ENCODE results near the gene SEC61B. TPM values are rescaled to one million over a fixed set of nuclear protein-coding genes. Genes with fewer than 3 reads are reported as not detected.

The SEC61B gene
- total RNA-seq: 100 to 1,000 TPM; 176 to 255 TPM

GRCh38 chr9:99221621-99222415 is at the start of gene SEC61B, which contains the start of gene ALG2:
Gene SEC61B (plus strand): TSS chr9:99222282. CDS start chr9:99222364, 82 bp downstream.
Gene ALG2 (minus strand): TSS chr9:99221942. CDS start chr9:99221894, 48 bp downstream.
- Mint-ChIP-seq H3K4me1 (ENCODE audit: low read depth in 2 of 2) (peaks cover 55 to 62% of the 10 kb centered on the region in 2 donors), H3K4me3 (peak within 1 kb of the TSS; percentile 100), H3K9me3 (no peaks in the 10 kb centered on the region), H3K36me3 (peaks cover 64% of the 10 kb centered on the region), H3K27me3 (no peaks in the 10 kb centered on the region), H3K27ac (peak within 1 kb of the TSS; percentile 99 to 100)
- ATAC-seq (peak; percentile 96 to 97), DNase-seq (ENCODE audit: low spot score) (peak; percentile 96)

GRCh38 chr9:99173570-99174504 is 48.2 kb upstream of the SEC61B start:
- Mint-ChIP-seq H3K27me3 (peaks cover 0 to 2% of the 10 kb centered on the region in 2 donors), H3K27ac (peak overlapping the region; percentile 13 to 15), H3K9me3 (no peaks in the 10 kb centered on the region), H3K4me3 (peak overlapping the region; percentile 45), H3K36me3 (no peaks in the 10 kb centered on the region), H3K4me1 (ENCODE audit: low read depth in 2 of 2) (peaks cover 38 to 52% of the 10 kb centered on the region in 2 donors)
- DNase-seq (ENCODE audit: low spot score): peak; percentile 25
- ATAC-seq: peak; percentile 70 to 75

DNA sequence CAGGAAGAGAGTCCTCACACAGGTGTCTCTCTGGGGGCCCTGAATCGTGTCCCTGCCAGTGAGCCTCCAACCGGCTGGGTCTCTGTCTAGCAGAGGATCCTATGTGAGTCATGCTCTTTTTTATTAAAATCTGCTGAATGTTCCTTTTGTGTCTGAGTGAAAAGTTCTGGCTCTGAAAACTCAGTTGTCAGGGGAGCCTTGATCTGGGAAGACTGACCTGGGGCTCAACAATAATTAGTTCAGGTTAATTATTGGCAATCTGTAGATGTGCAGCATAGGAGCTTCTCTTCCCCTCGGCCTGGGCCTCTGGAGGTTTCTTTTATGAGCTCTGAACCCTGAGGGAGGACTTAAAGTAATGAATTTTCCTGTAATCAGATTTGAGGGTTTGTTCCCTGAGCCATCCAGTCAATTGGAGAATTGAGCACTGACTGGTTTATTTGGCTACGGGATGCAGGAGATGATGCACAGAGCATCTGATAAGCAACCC is 45.5 kb upstream of the SEC61B start:
- Mint-ChIP-seq H3K27me3 (peaks cover 0 to 2% of the 10 kb centered on the region in 2 donors), H3K27ac (peak overlapping the region; percentile 45 to 94), H3K36me3 (peaks cover 4% of the 10 kb centered on the region), H3K9me3 (no peaks in the 10 kb centered on the region), H3K4me1 (ENCODE audit: low read depth in 2 of 2) (peaks cover 57 to 74% of the 10 kb centered on the region in 2 donors), H3K4me3 (peak overlapping the region; percentile 9)
- no peak for DNase-seq (ENCODE audit: low spot score)
- ATAC-seq: no peak

DNA sequence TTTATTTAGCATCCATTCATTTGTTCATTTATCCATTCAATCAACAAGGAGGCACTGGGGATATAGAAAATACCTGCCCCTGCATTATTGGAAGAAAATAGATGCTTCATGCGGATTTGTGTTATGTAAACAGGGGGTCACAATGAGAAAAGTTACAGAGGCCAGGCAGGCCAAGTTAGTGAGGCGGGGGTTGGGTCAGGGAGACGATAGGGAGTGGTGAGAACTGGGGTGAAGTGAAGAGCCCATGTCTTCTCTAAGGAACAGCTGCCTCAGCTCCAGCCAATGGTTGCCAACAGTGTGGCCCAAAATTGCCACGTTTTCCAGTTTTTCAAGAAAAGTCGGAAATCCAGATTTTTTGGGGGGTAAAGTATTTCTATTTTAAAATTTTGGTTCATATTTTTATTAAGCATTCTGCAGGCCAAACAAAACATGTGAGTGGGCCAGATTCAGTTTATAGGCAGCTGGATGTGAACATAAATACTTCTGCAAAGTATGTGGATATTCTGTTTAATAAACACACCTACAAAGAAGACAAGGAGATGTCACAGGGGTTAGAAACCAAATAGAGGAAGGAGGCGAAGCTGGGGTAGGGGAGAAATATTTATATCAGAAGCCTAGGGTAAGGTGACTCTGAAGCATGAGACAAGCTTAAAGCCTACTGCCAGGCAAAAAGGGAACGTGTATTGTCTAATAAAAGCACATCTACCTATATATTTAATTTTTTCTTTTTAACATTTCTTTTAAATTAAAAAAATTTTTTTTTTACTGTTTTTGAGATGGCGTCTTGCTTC is 44.3 kb upstream of the SEC61B start:
- Mint-ChIP-seq H3K9me3 (no peaks in the 10 kb centered on the region), H3K27ac (peak overlapping the region; percentile 11 to 94), H3K36me3 (peaks cover 7% of the 10 kb centered on the region), H3K4me3 (no peak overlapping the region), H3K4me1 (ENCODE audit: low read depth in 2 of 2) (peaks cover 67 to 81% of the 10 kb centered on the region in 2 donors), H3K27me3 (peaks cover 0 to 2% of the 10 kb centered on the region in 2 donors)
- ATAC-seq (no peak), DNase-seq (ENCODE audit: low spot score) (no peak)

DNA sequence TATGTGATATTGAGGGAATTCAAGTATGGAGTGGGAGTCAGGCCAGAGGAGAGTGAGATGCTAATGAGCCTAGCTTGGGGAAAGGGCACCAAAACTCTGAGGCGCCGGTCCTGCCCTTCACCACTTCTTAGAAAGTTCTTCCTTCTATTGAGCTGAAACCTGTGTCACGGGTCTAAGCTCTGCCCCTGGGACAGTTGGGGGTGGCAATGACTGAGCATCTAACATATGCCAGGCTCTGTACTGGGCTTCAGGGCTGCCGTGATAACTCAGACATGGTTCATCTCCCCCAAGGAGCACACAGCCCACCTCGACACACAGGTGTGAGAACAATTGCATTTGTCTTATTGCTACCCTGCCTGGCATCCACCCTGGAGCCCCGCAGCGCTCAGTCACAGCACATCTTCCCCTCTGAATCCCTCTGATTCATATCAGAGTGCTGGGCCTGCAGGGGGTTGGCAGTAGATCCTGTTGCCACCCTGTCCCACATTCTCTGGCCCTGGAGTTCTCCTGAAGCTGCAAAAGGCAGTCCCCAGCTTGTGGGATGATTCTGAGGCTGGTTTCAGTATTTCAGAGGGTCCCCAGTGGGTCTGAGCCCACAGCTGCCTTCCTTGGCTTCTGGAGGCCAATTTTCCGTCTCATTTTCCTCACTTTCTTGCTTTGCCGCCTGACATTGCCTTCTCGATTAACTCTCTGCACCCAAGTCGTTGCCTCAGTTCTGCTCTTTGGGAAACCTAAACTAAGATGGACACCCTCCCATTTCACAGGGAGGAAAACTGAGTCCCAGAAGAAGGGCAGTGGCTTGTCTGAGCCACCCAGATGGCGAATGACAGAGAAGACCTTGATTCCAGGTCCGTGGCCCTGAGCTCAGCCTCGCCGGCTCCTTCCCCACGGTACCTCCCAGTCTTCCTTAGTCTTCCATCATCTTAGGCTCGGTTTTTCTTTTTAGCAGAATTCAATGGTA is 42.9 kb upstream of the SEC61B start:
- H3K36me3 Mint-ChIP-seq: peaks cover 8% of the 10 kb centered on the region
- no peak for DNase-seq (ENCODE audit: low spot score)
- H3K4me3 Mint-ChIP-seq: peak overlapping the region; percentile 74
- no peaks in the 10 kb centered on the region for H3K9me3 Mint-ChIP-seq
- H3K27ac Mint-ChIP-seq: peak overlapping the region; percentile 94 to 95
- peaks cover 69 to 85% of the 10 kb centered on the region in 2 donors for H3K4me1 Mint-ChIP-seq (ENCODE audit: low read depth in 2 of 2)
- ATAC-seq: no peak
- H3K27me3 Mint-ChIP-seq: no peaks in the 10 kb centered on the region

DNA sequence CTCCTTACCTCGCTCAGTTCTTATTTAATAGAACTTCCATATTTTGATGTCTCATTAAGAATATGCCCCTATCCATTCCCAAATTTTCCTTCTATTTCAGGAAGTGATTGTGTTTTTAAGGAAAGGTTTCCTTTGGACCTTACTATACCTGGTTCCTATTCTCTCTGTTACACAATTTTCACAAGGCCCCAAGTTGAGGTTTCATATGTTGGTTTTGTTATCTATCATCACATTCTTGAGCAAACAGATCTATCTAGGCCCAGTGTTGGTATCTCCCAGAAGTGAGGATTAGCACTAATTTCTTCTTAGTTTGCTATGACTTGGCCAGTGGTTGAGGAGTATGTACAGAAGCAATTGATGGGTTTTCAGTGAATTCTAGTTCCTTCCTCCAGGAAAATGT is 41.9 kb upstream of the SEC61B start:
- peak; percentile 55 for DNase-seq (ENCODE audit: low spot score)
- Mint-ChIP-seq H3K4me3 (peak overlapping the region; percentile 74), H3K27ac (peak overlapping the region; percentile 94 to 95), H3K9me3 (no peaks in the 10 kb centered on the region), H3K27me3 (no peaks in the 10 kb centered on the region), H3K4me1 (ENCODE audit: low read depth in 2 of 2) (peaks cover 74 to 87% of the 10 kb centered on the region in 2 donors), H3K36me3 (peaks cover 8% of the 10 kb centered on the region)
- peak; percentile 75 to 76 for ATAC-seq

DNA sequence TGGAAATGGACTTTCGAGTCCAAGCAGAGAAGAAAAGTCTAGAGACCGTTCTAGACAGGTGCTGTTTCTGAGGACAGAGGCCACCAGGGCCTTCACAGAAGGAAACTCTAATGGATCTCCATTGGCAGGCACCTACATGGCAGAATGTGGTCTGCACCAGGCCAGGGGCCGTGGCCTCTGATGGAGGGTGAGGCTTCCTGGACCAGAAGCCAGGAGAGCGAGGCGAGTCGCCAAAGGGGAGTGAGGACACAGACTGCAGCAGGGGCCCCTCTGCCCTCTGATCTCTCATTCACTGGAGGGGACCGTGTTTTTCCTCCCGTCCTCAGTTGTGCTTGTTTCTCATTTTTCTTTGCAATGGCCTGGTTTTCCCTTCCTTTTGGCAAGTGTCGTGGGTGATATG is 41.4 kb upstream of the SEC61B start:
- H3K4me1 Mint-ChIP-seq (ENCODE audit: low read depth in 2 of 2): peaks cover 79 to 84% of the 10 kb centered on the region in 2 donors
- peak overlapping the region; percentile 94 to 95 for H3K27ac Mint-ChIP-seq
- peaks cover 8% of the 10 kb centered on the region for H3K36me3 Mint-ChIP-seq
- peak; percentile 32 for DNase-seq (ENCODE audit: low spot score)
- no peaks in the 10 kb centered on the region for H3K27me3 Mint-ChIP-seq
- no peaks in the 10 kb centered on the region for H3K9me3 Mint-ChIP-seq
- ATAC-seq: peak; percentile 6 to 17
- H3K4me3 Mint-ChIP-seq: peak overlapping the region; percentile 74

- peak overlapping the region; percentile 74 for H3K4me3 Mint-ChIP-seq
- ATAC-seq (no peak), DNase-seq (ENCODE audit: low spot score) (no peak)
- H3K4me1 Mint-ChIP-seq (ENCODE audit: low read depth in 2 of 2): peaks cover 81 to 87% of the 10 kb centered on the region in 2 donors
- no peaks in the 10 kb centered on the region for H3K9me3 Mint-ChIP-seq
- H3K27ac Mint-ChIP-seq: peak overlapping the region; percentile 94 to 95
- peaks cover 8% of the 10 kb centered on the region for H3K36me3 Mint-ChIP-seq
- no peaks in the 10 kb centered on the region for H3K27me3 Mint-ChIP-seq
Measured at GRCh38 chr9:99181206-99181605, 40.9 kb upstream of the SEC61B start.

DNA sequence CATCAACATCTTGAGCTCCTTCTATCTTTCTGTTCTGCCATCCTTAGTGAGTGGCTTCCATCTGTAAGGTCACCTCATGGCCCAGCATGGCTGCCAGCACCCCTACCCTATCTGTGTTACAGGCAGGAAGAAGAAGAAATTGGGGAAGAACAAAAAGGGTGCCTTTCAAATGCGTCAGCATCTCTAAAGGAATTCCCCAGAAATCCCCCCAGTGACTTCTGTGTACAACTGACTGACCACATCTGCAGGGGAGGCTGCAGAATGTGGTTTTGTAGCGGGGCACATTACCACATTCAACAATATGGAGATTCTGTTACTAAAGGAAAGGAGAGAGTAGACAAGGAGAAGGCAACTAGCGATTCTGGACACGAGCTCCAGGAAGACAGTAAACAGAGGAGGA is 40.5 kb upstream of the SEC61B start:
- H3K4me3 Mint-ChIP-seq: peak overlapping the region; percentile 74
- peaks cover 8% of the 10 kb centered on the region for H3K36me3 Mint-ChIP-seq
- no peaks in the 10 kb centered on the region for H3K27me3 Mint-ChIP-seq
- no peaks in the 10 kb centered on the region for H3K9me3 Mint-ChIP-seq
- ATAC-seq (peak; percentile 67 to 82), DNase-seq (ENCODE audit: low spot score) (peak; percentile 91)
- peak overlapping the region; percentile 94 to 95 for H3K27ac Mint-ChIP-seq
- H3K4me1 Mint-ChIP-seq (ENCODE audit: low read depth in 2 of 2): peaks cover 78 to 87% of the 10 kb centered on the region in 2 donors

DNA sequence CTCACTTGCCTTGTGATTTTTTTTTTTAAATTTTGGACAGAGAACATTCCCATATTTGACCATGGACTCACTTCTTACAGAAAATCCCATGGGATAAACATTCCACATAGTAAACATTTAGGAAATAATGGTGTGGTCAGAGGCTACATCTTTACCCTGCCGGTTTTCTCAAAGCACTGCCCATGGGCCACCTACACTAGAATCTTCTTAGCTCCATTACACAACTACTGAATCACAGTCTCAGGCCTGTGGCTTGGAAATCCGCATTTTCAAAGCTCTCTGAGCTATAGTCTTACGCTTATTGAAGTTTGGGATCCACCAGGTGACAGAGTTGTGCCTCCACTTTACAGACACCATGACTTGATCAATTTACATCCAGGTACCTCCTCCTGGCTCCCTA is 39.7 kb upstream of the SEC61B start:
- peaks cover 77 to 88% of the 10 kb centered on the region in 2 donors for H3K4me1 Mint-ChIP-seq (ENCODE audit: low read depth in 2 of 2)
- H3K27ac Mint-ChIP-seq: peak overlapping the region; percentile 94 to 95
- ATAC-seq (no peak), DNase-seq (ENCODE audit: low spot score) (no peak)
- H3K9me3 Mint-ChIP-seq: no peaks in the 10 kb centered on the region
- H3K27me3 Mint-ChIP-seq: no peaks in the 10 kb centered on the region
- peak overlapping the region; percentile 74 for H3K4me3 Mint-ChIP-seq
- peaks cover 8% of the 10 kb centered on the region for H3K36me3 Mint-ChIP-seq

DNA sequence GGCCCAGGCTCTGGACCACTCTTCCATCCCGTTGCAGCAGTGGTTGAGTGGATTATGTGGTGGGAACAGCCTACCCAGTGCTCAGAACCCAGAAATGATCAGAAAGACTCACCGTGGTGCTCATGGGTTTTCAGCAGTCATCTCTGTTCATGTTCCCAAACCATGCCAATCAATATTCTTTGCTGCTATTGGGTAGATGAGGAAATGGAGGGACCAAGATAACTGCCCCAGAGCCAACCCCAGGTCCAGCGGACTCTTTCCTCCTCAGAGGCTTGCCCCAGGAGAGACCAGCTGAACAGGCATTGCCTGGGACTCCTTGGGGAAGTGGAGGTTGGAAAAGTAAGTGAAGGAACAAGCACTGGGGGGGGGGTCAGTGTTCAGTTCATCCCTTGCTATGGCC is 38.5 kb upstream of the SEC61B start:
- Mint-ChIP-seq H3K4me1 (ENCODE audit: low read depth in 2 of 2) (peaks cover 75 to 83% of the 10 kb centered on the region in 2 donors), H3K9me3 (no peaks in the 10 kb centered on the region), H3K36me3 (peaks cover 8% of the 10 kb centered on the region), H3K27me3 (peaks cover 5 to 6% of the 10 kb centered on the region in 2 donors), H3K27ac (peak overlapping the region; percentile 94 to 95), H3K4me3 (peak overlapping the region; percentile 74)
- no peak for DNase-seq (ENCODE audit: low spot score)
- no peak for ATAC-seq

DNA sequence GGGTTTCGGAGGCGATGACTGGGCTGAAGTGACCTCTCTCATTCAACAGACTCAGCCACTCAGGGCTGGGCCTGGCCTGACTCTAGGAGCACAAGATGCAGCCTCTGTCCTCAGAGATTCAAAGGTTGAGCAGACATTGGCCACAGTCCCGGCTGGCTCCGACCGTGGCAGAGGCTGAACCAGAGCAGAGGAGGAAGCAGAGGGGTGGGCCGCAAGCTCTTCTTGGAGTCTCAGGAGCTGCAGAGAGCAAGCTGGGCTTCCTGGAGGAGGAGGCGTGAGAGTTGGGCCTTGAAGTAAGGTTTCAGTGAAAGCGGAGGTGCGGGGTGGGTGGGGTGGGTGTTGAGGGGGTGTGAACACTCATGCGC is 38.0 kb upstream of the SEC61B start:
- ATAC-seq (no peak), DNase-seq (ENCODE audit: low spot score) (no peak)
- Mint-ChIP-seq H3K27me3 (peaks cover 7 to 8% of the 10 kb centered on the region in 2 donors), H3K4me3 (peak overlapping the region; percentile 74), H3K27ac (peak overlapping the region; percentile 94 to 95), H3K4me1 (ENCODE audit: low read depth in 2 of 2) (peaks cover 71 to 80% of the 10 kb centered on the region in 2 donors), H3K36me3 (peaks cover 8% of the 10 kb centered on the region), H3K9me3 (no peaks in the 10 kb centered on the region)

Data from natural killer cell treated with Interleukin-12 subunit alpha and Interleukin-12 subunit beta and Interleukin-15 and Interleukin-18, amount 100 ng/mL, for 72 hours (primary cell).